ENCODE measurements around the gene PAPPA2. TPM values are rescaled to one million over a fixed set of nuclear protein-coding genes. Genes with fewer than 3 reads are reported as not detected.

PAPPA2 gene
- total and polyA plus RNA-seq, 9 of the 15 experiments (the other 6 are each of a cell fraction or from before 2014, with no cell fraction given), result 0.01 to 0.15 (median 0.05) TPM; not detected in 2

DNA sequence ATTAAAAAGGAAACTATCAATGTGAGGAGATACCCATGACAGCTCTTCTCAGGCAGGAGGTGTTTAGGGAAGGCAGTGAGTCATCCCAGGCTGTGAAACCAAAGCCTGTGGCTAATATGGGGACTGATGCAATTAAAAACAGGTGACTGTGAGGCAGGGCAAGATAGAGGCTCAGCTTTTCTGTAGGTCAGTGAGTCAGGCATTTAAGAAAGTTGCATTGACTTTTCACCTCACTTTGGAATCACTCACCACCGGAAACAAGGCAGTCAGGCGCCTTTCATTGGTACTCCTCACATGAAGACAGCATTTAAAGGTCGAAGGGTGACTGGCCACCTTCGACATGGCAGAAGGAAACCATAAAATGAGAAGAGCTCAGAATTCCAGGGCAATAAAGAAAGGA is 54.5 kb downstream of the PAPPA2 start (continued):
- TF ChIP-seq, protein P1, sequence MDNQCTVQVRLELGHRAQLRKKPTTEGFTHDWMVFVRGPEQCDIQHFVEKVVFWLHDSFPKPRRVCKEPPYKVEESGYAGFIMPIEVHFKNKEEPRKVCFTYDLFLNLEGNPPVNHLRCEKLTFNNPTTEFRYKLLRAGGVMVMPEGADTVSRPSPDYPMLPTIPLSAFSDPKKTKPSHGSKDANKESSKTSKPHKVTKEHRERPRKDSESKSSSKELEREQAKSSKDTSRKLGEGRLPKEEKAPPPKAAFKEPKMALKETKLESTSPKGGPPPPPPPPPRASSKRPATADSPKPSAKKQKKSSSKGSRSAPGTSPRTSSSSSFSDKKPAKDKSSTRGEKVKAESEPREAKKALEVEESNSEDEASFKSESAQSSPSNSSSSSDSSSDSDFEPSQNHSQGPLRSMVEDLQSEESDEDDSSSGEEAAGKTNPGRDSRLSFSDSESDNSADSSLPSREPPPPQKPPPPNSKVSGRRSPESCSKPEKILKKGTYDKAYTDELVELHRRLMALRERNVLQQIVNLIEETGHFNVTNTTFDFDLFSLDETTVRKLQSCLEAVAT (IDR thresholded peaks at IDR 0.05), result no peak
- TF ChIP-seq GTF2E2 (tag; IDR thresholded peaks at IDR 0.05) (no peak), FOXA1 (IDR thresholded peaks at IDR 0.05; ENCODE audit: borderline replicate concordance) (no peak), MAFG (tag; conservative IDR thresholded peaks at IDR 0.05) (0 out of 2 replicates have a peak, but pooled peaks have one; percentile 5), ARID1B (IDR thresholded peaks at IDR 0.05) (peak; percentile 51; the same call in 1 of the 2 replicates), PHTF2 (CRISPR knock-in tag; IDR thresholded peaks at IDR 0.05) (no peak), ZNF551 (CRISPR knock-in tag; IDR thresholded peaks at IDR 0.05) (no peak), SIN3B (IDR thresholded peaks at IDR 0.05; ENCODE audit: low read depth) (no peak), EZH2 (IDR thresholded peaks at IDR 0.05; ENCODE audit: borderline replicate concordance, low read depth, low read length) (no peak), HDAC1 (IDR thresholded peaks at IDR 0.05) (no peak), ZNF584 (CRISPR knock-in tag; IDR thresholded peaks at IDR 0.05; ENCODE audit: low read depth) (no peak), ZNF57 (CRISPR knock-in tag; IDR thresholded peaks at IDR 0.05) (no peak), PHB2 (IDR thresholded peaks at IDR 0.05; ENCODE audit: low read depth) (no peak), FOXK2 (conservative IDR thresholded peaks at IDR 0.05 in 1 of 2, IDR thresholded peaks at IDR 0.05 in 1 of 2; ENCODE audit: low read depth in 2 of 2) (no peak)
- TF ChIP-seq, protein P2, sequence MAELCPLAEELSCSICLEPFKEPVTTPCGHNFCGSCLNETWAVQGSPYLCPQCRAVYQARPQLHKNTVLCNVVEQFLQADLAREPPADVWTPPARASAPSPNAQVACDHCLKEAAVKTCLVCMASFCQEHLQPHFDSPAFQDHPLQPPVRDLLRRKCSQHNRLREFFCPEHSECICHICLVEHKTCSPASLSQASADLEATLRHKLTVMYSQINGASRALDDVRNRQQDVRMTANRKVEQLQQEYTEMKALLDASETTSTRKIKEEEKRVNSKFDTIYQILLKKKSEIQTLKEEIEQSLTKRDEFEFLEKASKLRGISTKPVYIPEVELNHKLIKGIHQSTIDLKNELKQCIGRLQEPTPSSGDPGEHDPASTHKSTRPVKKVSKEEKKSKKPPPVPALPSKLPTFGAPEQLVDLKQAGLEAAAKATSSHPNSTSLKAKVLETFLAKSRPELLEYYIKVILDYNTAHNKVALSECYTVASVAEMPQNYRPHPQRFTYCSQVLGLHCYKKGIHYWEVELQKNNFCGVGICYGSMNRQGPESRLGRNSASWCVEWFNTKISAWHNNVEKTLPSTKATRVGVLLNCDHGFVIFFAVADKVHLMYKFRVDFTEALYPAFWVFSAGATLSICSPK (IDR thresholded peaks at IDR 0.05; ENCODE audit: borderline replicate concordance), result no peak
